Ascending aorta (tissue), 2 donors: ENCODE data around the gene TMEM131L. TPM values are rescaled to one million over a fixed set of nuclear protein-coding genes. Genes with fewer than 3 reads are reported as not detected.
A peak's percentile ranks its signal among the peaks of the same experiment; 100 is the strongest.

Source experiments
- DNase-seq, 2 donors: peaks; one replicate each; pipeline ENCODE4 v3.0.0-alpha.2; 2019; ENCODE audit warnings: low spot score in 2 of 2
- H3K27ac ChIP-seq, 2 donors: fragments of 200-600 bp; sonication (generic); one replicate each; pipeline ENCODE4 v1.5.1; 2016 to 2017; ENCODE audit warnings: mild to moderate bottlenecking in 1 of 2
- H3K27me3 ChIP-seq: fragments of 200-600 bp; sonication (generic); one replicate; pipeline ENCODE4 v1.5.1; 2017
- H3K36me3 ChIP-seq, 2 donors: fragments of 200-600 bp; sonication (generic); one replicate each; pipeline ENCODE4 v1.5.1; 2016
- H3K4me1 ChIP-seq, 2 donors: fragments of 200-600 bp; sonication (generic); one replicate each; pipeline ENCODE4 v1.5.1; 2016 to 2017; ENCODE audit warnings: mild to moderate bottlenecking in 1 of 2
- H3K4me3 ChIP-seq, 2 donors: fragments of 200-600 bp; sonication (generic); one replicate each; pipeline ENCODE4 v1.5.1; 2016 to 2017; ENCODE audit warnings: mild to moderate bottlenecking in 1 of 2
- H3K9me3 ChIP-seq, 2 donors: fragments of 200-600 bp; sonication (generic); one replicate each; pipeline ENCODE4 v1.5.1; 2016
- CTCF ChIP-seq, 3 experiments: fragments of 200-600 bp in 2 of 3; fragments of 450-650 bp in 1 of 3; sonication (generic) in 2 of 3; IDR thresholded peaks; one replicate each; pipeline ENCODE4 v1.5.1; 2016 to 2019; ENCODE audit warnings: antibody characterized with exemption in 3 of 3, mild to moderate bottlenecking in 1 of 3, moderate library complexity in 1 of 3
- intact Hi-C: fragments of 100-400 bp; cut with DNase I; formaldehyde crosslinking; loops from one replicate; pipeline ENCODE4 v1.15.1; 2023
- total RNA-seq: library from RNA; depleted of rRNA; stranded (reverse); fragments of >200 nt; gene quantifications from one replicate; pipeline ENCODE4 v1.1.0, GENCODE V29; 2016

Gene TMEM131L
- total RNA-seq, 1 donor from 2014 or later: 6.9 TPM

- H3K4me3 ChIP-seq: peak overlapping the region in 1 of 2 donors; percentile 45
Observed at GRCh38 chr4:153497988-153498967, 32.1 kb downstream of the TMEM131L start.

DNA sequence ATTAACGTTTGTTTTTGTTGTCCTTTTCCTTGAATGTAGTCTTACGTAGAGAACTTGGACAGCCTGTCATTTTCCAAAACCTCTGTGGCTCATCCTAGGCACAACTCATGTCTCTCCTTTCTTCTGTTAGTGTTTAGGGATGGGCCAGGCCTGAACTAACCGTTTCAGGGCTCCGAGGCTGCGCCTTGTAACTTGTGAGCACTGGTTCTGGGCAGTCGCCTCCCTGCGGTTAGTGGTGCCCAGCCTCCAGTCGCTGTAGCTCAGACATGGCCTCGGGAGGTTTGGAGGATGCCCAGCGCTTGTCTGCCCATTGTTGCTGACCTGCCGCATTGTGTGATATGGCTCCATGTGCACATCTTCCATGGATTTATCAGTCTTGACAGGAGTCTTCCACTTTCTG is 32.8 kb downstream of the TMEM131L start:
- H3K9me3 ChIP-seq: no peaks in the 10 kb centered on the region
- no peak for DNase-seq
- peaks cover 6 to 37% of the 10 kb centered on the region in 2 donors for H3K4me1 ChIP-seq
- H3K27ac ChIP-seq: peak overlapping the region; percentile 69 to 81
- H3K27me3 ChIP-seq: no peaks in the 10 kb centered on the region
- intact Hi-C loops: loop anchor here (2.0 kb wide), 3 partner anchors 14 to 56 kb away; no protein-coding TSS in a partner anchor
- no peaks in the 10 kb centered on the region for H3K36me3 ChIP-seq
- TF ChIP-seq CTCF (IDR thresholded peaks at IDR 0.05): no peak
- peak overlapping the region in 1 of 2 donors; percentile 45 for H3K4me3 ChIP-seq

More at GRCh38 chr4:153497988-153498967, 32.1 kb downstream of the TMEM131L start:
- intact Hi-C loops: loop anchor here (2.0 kb wide), 3 partner anchors 15 to 57 kb away; no protein-coding TSS in a partner anchor
- no peaks in the 10 kb centered on the region for H3K9me3 ChIP-seq
- no peaks in the 10 kb centered on the region for H3K27me3 ChIP-seq
- peaks cover 6 to 42% of the 10 kb centered on the region in 2 donors for H3K4me1 ChIP-seq
- H3K27ac ChIP-seq: peak overlapping the region; percentile 69 to 81
- H3K36me3 ChIP-seq: no peaks in the 10 kb centered on the region
- no peak for TF ChIP-seq CTCF (IDR thresholded peaks at IDR 0.05)
- no peak for DNase-seq

DNA sequence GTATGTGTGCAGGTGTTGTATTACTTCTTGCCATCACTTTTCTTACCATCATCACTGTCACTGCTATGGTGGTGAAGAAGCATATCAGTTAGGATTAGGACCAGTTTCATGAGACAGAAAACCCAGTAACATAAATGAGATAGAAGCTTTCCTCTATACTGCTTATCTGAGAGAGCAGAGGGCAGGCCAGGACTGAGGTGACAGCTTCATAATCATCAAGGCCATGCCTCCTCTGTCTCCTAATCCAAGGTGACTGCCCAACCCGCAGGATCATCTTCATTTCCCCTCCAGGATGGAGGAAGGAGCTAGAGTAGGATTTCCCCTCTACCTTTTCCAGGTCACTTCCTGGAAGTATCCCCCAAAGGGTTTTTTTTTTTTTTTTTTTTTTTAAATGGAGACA is 35.4 kb downstream of the TMEM131L start:
- intact Hi-C loops: no loop called here

GRCh38 chr4:153502584-153502983 is 36.4 kb downstream of the TMEM131L start:
- no peak for DNase-seq
- no peak overlapping the region for H3K4me3 ChIP-seq
- H3K36me3 ChIP-seq: no peaks in the 10 kb centered on the region
- H3K9me3 ChIP-seq: no peaks in the 10 kb centered on the region
- no peaks in the 10 kb centered on the region for H3K27me3 ChIP-seq
- intact Hi-C loops: no loop called here
- no peak for TF ChIP-seq CTCF (IDR thresholded peaks at IDR 0.05)
- H3K4me1 ChIP-seq: peaks cover 3 to 31% of the 10 kb centered on the region in 2 donors
- H3K27ac ChIP-seq: no peak overlapping the region

More for the DNA sequence above, 35.4 kb downstream of the TMEM131L start:
- no peaks in the 10 kb centered on the region for H3K27me3 ChIP-seq
- DNase-seq: no peak
- no peaks in the 10 kb centered on the region for H3K36me3 ChIP-seq
- no peak for TF ChIP-seq CTCF (IDR thresholded peaks at IDR 0.05)
- H3K4me1 ChIP-seq: peaks cover 6 to 35% of the 10 kb centered on the region in 2 donors
- no peaks in the 10 kb centered on the region for H3K9me3 ChIP-seq
- no peak overlapping the region for H3K27ac ChIP-seq
- no peak overlapping the region for H3K4me3 ChIP-seq

DNA sequence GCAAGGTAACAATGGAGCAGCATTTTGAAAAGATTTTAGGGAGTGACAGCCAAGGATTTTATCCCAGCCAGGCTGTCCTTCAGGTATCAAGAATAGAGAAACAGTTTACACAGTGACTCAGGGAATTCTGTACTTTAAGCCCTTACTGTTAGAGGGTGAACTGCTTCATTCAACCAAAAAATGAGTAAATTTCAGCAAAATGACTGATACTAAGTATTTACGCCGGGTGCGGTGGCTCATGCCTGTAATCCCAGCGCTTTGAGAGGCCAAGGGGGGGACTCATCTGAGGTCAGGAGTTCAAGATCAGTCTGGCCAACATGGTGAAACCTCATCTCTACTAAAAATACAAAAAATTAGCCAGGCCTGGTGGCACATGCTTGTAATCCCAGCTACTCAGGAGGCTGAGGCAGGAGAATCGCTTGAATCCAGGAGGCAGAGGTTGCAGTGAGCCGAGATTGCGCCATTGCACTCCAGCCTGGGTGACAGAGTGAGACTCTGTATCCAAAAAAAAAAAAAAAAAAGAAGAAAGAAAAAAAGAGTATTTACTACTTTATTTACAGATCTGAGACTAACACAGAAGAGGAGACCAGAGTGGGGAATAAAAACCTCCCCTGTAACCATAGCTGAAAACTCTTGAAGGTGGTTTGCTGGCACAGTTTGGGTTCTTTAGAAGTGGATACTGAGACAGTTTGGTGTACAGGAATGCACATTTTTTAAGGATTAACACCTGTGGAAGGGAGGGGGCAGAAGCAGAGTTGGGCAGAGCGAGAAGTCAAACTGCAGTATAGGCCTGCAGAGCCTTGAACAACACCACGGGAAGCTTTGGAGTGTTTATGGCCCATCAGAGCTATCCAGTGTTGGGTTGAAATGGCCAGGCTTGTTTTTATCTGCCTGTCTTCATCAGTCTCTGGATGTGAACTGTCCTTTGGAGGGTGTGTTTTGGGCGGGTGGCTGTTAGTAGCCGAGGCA is 40.5 kb downstream of the TMEM131L start:
- Histone ChIP-seq H3K4me3 (no peak overlapping the region), H3K27ac (peak overlapping the region in 1 of 2 donors; percentile 51), H3K36me3 (no peaks in the 10 kb centered on the region), H3K4me1 (peaks cover 0 to 13% of the 10 kb centered on the region in 2 donors), H3K9me3 (no peaks in the 10 kb centered on the region), H3K27me3 (no peaks in the 10 kb centered on the region)
- no peak for DNase-seq
- intact Hi-C loops: no loop called here
- no peak for TF ChIP-seq CTCF (IDR thresholded peaks at IDR 0.05)
